Activated T-cell treated with anti-CD3 and anti-CD28 coated beads, Interleukin-2, amount 50 U/mL, for 72 hours (primary cell): ENCODE measurements around the gene NXN. TPM values are rescaled to one million over a fixed set of nuclear protein-coding genes. Genes with fewer than 3 reads are reported as not detected.
"Not testable (repeated sequence)": the region's sequence is repeated elsewhere in the genome, so short reads cannot be mapped to it uniquely, and the experiment has no call there.

Experiments used
- ATAC-seq, 2 donors: fragments of 150-1000 bp; cut with Tn5 transposase; replicated peaks in 1 of 2; 2 replicates each; pipeline ENCODE4 v1.10.0; 2021; ENCODE audit warnings: moderate library complexity in 2 of 2, mild to moderate bottlenecking in 1 of 2
- DNase-seq, 2 donors: peaks; one replicate each; pipeline ENCODE4 v3.0.0; 2021 to 2022; ENCODE audit warnings: mixed read lengths in 1 of 2
- H3K27ac Mint-ChIP-seq: one replicate; pipeline ENCODE4 v1.8.0; 2022; ENCODE audit warnings: mild to moderate bottlenecking, moderate library complexity, mixed read lengths
- H3K27me3 Mint-ChIP-seq: one replicate; pipeline ENCODE4 v1.8.0; 2022; ENCODE audit warnings: low read depth, mixed read lengths
- H3K36me3 Mint-ChIP-seq, 2 donors: one replicate each; pipeline ENCODE4 v1.8.0; 2022; ENCODE audit warnings: mixed read lengths in 2 of 2, mild to moderate bottlenecking in 1 of 2; ENCODE audit not compliant: insufficient read depth in 2 of 2
- H3K4me1 Mint-ChIP-seq: one replicate; pipeline ENCODE4 v1.8.0; 2022; ENCODE audit warnings: low read depth, mixed read lengths
- H3K4me3 Mint-ChIP-seq, 2 donors: one replicate each; pipeline ENCODE4 v1.8.0; 2022; ENCODE audit warnings: mild to moderate bottlenecking in 2 of 2, mixed read lengths in 2 of 2, moderate library complexity in 2 of 2
- H3K9me3 Mint-ChIP-seq, 2 donors: one replicate each; pipeline ENCODE4 v1.8.0; 2022; ENCODE audit warnings: mixed read lengths in 2 of 2
- total RNA-seq, 2 donors: library from RNA; stranded (reverse); gene quantifications; one replicate each; pipeline ENCODE4 v1.2.3, GENCODE V29; 2022

Gene NXN
- total RNA-seq, 2 donors from 2014 or later, result 1.2 to 1.7 TPM

GRCh38 chr17:1003633-1003971 is 24.0 kb upstream of the NXN start:
- Mint-ChIP-seq H3K27ac (no peak overlapping the region), H3K36me3 (peaks cover 9 to 11% of the 10 kb centered on the region in 2 donors)

GRCh38 chr17:1002771-1003555 is 23.4 kb upstream of the NXN start:
- no peaks in the 10 kb centered on the region for H3K27me3 Mint-ChIP-seq
- peaks cover 9 to 11% of the 10 kb centered on the region in 2 donors for H3K36me3 Mint-ChIP-seq
- DNase-seq (no peak), ATAC-seq (no peak)
- H3K27ac Mint-ChIP-seq, result peak overlapping the region; percentile 16
- no peaks in the 10 kb centered on the region for H3K9me3 Mint-ChIP-seq
- H3K4me1 Mint-ChIP-seq, result peaks cover 32% of the 10 kb centered on the region
- no peak overlapping the region for H3K4me3 Mint-ChIP-seq

More at GRCh38 chr17:1003633-1003971, 24.0 kb upstream of the NXN start:
- H3K27me3 Mint-ChIP-seq, result no peaks in the 10 kb centered on the region
- ATAC-seq (no peak), DNase-seq (no peak)
- no peaks in the 10 kb centered on the region for H3K9me3 Mint-ChIP-seq
- H3K4me3 Mint-ChIP-seq, result no peak overlapping the region
- peaks cover 26% of the 10 kb centered on the region for H3K4me1 Mint-ChIP-seq

- no peak for DNase-seq
- Mint-ChIP-seq H3K27ac (no peak overlapping the region), H3K4me3 (no peak overlapping the region), H3K27me3 (no peaks in the 10 kb centered on the region), H3K36me3 (peaks cover 9 to 11% of the 10 kb centered on the region in 2 donors), H3K4me1 (peaks cover 37% of the 10 kb centered on the region), H3K9me3 (no peaks in the 10 kb centered on the region)
- no peak for ATAC-seq
Measured at GRCh38 chr17:1002412-1002753, 22.8 kb upstream of the NXN start.

- no peak overlapping the region for H3K4me3 Mint-ChIP-seq
- DNase-seq (no peak), ATAC-seq (no peak)
- H3K27me3 Mint-ChIP-seq, result no peaks in the 10 kb centered on the region
- H3K4me1 Mint-ChIP-seq, result peaks cover 37% of the 10 kb centered on the region
- no peaks in the 10 kb centered on the region for H3K9me3 Mint-ChIP-seq
- H3K27ac Mint-ChIP-seq, result no peak overlapping the region
- H3K36me3 Mint-ChIP-seq, result peaks cover 9 to 11% of the 10 kb centered on the region in 2 donors
Measured at GRCh38 chr17:1001640-1002411, 22.2 kb upstream of the NXN start.

- no peak for ATAC-seq
- peaks cover 37% of the 10 kb centered on the region for H3K4me1 Mint-ChIP-seq
- H3K27me3 Mint-ChIP-seq, result no peaks in the 10 kb centered on the region
- no peak overlapping the region for H3K4me3 Mint-ChIP-seq
- H3K9me3 Mint-ChIP-seq, result no peaks in the 10 kb centered on the region
- no peak for DNase-seq
- H3K27ac Mint-ChIP-seq, result peak overlapping the region; percentile 47
- H3K36me3 Mint-ChIP-seq, result peaks cover 9 to 11% of the 10 kb centered on the region in 2 donors
Measured at GRCh38 chr17:1000597-1001461, 21.3 kb upstream of the NXN start.

- ATAC-seq, result no peak
- DNase-seq, result no peak
- Mint-ChIP-seq H3K27me3 (no peaks in the 10 kb centered on the region), H3K9me3 (peaks cover 2 to 12% of the 10 kb centered on the region in 2 donors), H3K36me3 (peaks cover 14 to 23% of the 10 kb centered on the region in 2 donors), H3K4me3 (peak overlapping the region; percentile 98 to 99), H3K27ac (no peak overlapping the region), H3K4me1 (peaks cover 27% of the 10 kb centered on the region)
Measured at GRCh38 chr17:998111-998510, 18.5 kb upstream of the NXN start.

GRCh38 chr17:996554-997344 is 17.2 kb upstream of the NXN start, which contains the start of gene TIMM22:
Gene TIMM22, plus strand, starts transcription at chr17:997129. Its CDS starts 14 bp downstream, at chr17:997143.
- Mint-ChIP-seq H3K9me3 (peaks cover 2 to 15% of the 10 kb centered on the region in 2 donors), H3K36me3 (peaks cover 14 to 22% of the 10 kb centered on the region in 2 donors), H3K4me1 (peaks cover 21% of the 10 kb centered on the region), H3K27ac (peak within 1 kb of the TSS; percentile 98), H3K27me3 (no peaks in the 10 kb centered on the region), H3K4me3 (peak within 1 kb of the TSS; percentile 98 to 99)
- ATAC-seq (peak; percentile 94 to 95), DNase-seq (peak; percentile 93 to 94)

GRCh38 chr17:995324-995723 is 15.7 kb upstream of the NXN start:
- H3K4me1 Mint-ChIP-seq, result peaks cover 21% of the 10 kb centered on the region
- peaks cover 11 to 17% of the 10 kb centered on the region in 2 donors for H3K36me3 Mint-ChIP-seq
- DNase-seq, H3K27ac Mint-ChIP-seq, ATAC-seq, H3K4me3 Mint-ChIP-seq, H3K27me3 Mint-ChIP-seq: not testable (repeated sequence)
- peaks cover 2 to 15% of the 10 kb centered on the region in 2 donors for H3K9me3 Mint-ChIP-seq

- DNase-seq, result no peak
- H3K9me3 Mint-ChIP-seq, result peaks cover 2 to 15% of the 10 kb centered on the region in 2 donors
- peaks cover 9 to 16% of the 10 kb centered on the region in 2 donors for H3K36me3 Mint-ChIP-seq
- H3K27me3 Mint-ChIP-seq, result no peaks in the 10 kb centered on the region
- no peak for ATAC-seq
- no peak overlapping the region for H3K27ac Mint-ChIP-seq
- peaks cover 5% of the 10 kb centered on the region for H3K4me1 Mint-ChIP-seq
- H3K4me3 Mint-ChIP-seq, result no peak overlapping the region
Measured at GRCh38 chr17:992933-993332, 13.4 kb upstream of the NXN start.

- DNase-seq (no peak), ATAC-seq (no peak)
- Mint-ChIP-seq H3K4me1 (no peaks in the 10 kb centered on the region), H3K27me3 (no peaks in the 10 kb centered on the region), H3K27ac (no peak overlapping the region), H3K36me3 (peaks cover 5% of the 10 kb centered on the region in 2 donors), H3K9me3 (peaks cover 0 to 6% of the 10 kb centered on the region in 2 donors), H3K4me3 (no peak overlapping the region)
Measured at GRCh38 chr17:988561-988960, 9.0 kb upstream of the NXN start.

GRCh38 chr17:987931-988330 is 8.4 kb upstream of the NXN start:
- no peak overlapping the region for H3K4me3 Mint-ChIP-seq
- peaks cover 0 to 2% of the 10 kb centered on the region in 2 donors for H3K36me3 Mint-ChIP-seq
- H3K27ac Mint-ChIP-seq, result no peak overlapping the region
- ATAC-seq (no peak), DNase-seq (no peak)
- no peaks in the 10 kb centered on the region for H3K27me3 Mint-ChIP-seq
- H3K9me3 Mint-ChIP-seq, result peaks cover 0 to 2% of the 10 kb centered on the region in 2 donors
- no peaks in the 10 kb centered on the region for H3K4me1 Mint-ChIP-seq

GRCh38 chr17:986322-986929 is 6.8 kb upstream of the NXN start:
- ATAC-seq, result no peak
- DNase-seq, result no peak
- H3K4me3 Mint-ChIP-seq, result no peak overlapping the region
- H3K27me3 Mint-ChIP-seq, result no peaks in the 10 kb centered on the region
- no peaks in the 10 kb centered on the region for H3K4me1 Mint-ChIP-seq
- H3K36me3 Mint-ChIP-seq, result no peaks in the 10 kb centered on the region
- no peaks in the 10 kb centered on the region for H3K9me3 Mint-ChIP-seq
- no peak overlapping the region for H3K27ac Mint-ChIP-seq
